ENCODE data around the gene OPHN1.

Gene OPHN1

DNA sequence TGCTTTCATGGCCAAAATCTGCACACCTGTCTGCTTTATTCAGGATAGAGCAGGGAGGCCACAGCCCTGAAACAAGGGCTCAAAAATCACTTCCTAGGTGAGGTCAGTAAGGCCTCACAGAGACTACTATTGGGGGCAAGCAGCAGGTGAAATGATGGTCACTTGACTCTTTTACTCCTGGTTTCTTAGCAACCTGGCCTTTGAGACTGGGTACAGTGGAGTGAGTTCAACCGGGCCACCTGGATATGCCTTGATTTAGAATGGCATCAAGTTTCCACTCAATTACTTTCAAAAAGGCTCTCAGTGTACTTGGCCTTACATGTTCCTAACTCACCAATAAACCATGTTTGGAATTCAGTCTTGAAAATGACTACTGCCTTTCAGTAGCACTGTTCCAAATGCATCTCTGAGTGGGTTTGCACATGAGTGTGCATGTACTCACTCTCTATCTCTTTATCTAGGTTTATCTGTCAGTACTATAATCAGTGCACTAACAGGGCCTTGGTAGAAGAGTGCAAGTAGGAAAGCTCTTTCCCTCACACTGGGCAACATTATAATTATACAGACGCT is 388.2 kb downstream of the OPHN1 start:
- FAIRE-seq (no peak), DNase-seq (ENCODE audit: insufficient read length, low spot score) (no peak)
- TF ChIP-seq, protein P1, sequence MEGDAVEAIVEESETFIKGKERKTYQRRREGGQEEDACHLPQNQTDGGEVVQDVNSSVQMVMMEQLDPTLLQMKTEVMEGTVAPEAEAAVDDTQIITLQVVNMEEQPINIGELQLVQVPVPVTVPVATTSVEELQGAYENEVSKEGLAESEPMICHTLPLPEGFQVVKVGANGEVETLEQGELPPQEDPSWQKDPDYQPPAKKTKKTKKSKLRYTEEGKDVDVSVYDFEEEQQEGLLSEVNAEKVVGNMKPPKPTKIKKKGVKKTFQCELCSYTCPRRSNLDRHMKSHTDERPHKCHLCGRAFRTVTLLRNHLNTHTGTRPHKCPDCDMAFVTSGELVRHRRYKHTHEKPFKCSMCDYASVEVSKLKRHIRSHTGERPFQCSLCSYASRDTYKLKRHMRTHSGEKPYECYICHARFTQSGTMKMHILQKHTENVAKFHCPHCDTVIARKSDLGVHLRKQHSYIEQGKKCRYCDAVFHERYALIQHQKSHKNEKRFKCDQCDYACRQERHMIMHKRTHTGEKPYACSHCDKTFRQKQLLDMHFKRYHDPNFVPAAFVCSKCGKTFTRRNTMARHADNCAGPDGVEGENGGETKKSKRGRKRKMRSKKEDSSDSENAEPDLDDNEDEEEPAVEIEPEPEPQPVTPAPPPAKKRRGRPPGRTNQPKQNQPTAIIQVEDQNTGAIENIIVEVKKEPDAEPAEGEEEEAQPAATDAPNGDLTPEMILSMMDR (IDR thresholded peaks at IDR 0.05; ENCODE audit: insufficient read depth, missing control alignments), result no peak

DNA sequence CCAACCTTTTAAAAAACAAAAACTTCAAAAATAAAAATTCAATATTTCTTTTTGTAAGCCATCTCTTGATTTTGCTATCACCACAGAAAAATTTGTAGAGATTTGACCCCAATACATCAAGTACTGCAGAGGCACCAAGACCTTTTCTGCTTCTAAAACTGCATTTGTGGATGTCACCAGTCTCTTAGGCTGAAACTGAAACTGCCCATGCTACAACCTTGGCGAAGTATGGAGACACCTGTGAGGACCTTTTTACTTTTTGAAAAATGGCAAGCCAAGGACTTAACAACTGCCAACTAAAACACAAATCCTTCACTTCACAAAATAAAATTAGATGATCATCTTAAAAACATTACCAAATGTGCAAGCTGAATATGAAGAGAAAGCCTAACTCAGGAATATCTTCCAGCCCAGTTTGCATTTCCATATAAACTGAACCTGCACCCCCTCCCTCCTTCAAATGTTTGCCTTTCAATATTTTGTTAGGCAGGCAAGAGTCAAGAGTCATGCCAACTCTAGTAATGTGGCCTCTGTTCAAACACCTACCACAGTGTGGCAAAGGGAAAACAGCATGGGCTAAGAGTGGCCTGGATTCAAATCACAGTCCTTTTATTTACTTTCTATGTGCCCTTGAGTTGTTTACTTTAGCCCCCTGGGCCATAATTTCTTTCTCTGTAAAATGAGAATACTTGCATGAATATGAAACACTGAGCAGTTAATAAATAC is 389.4 kb downstream of the OPHN1 start:
- TF ChIP-seq, protein P1 (IDR thresholded peaks at IDR 0.05; ENCODE audit: insufficient read depth, missing control alignments), result no peak
- no peak for FAIRE-seq
- no peak for DNase-seq (ENCODE audit: insufficient read length, low spot score)

DNA sequence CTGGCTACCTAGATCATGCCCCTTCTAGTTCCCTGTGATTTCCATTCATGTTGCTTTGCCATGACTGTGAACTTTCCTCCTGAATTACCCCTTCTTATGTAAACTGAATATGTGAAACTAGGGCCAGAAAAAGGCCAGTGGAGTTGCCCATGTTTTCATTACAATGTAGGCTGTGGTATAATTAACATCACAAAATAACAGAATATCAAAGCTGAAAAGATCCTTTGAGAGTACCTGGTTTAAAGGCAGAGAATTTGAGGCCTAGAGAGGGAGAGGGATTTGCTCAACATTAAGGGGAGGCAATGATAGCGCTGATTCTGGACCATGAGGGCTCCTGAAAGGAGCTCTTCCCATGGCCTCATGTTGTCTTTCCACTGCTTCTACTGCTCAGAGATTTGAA is 392.2 kb downstream of the OPHN1 start:
- DNase-seq (ENCODE audit: insufficient read length, low spot score), result no peak
- TF ChIP-seq, protein P1 (IDR thresholded peaks at IDR 0.05; ENCODE audit: insufficient read depth, missing control alignments), result no peak
- FAIRE-seq, result no peak

DNA sequence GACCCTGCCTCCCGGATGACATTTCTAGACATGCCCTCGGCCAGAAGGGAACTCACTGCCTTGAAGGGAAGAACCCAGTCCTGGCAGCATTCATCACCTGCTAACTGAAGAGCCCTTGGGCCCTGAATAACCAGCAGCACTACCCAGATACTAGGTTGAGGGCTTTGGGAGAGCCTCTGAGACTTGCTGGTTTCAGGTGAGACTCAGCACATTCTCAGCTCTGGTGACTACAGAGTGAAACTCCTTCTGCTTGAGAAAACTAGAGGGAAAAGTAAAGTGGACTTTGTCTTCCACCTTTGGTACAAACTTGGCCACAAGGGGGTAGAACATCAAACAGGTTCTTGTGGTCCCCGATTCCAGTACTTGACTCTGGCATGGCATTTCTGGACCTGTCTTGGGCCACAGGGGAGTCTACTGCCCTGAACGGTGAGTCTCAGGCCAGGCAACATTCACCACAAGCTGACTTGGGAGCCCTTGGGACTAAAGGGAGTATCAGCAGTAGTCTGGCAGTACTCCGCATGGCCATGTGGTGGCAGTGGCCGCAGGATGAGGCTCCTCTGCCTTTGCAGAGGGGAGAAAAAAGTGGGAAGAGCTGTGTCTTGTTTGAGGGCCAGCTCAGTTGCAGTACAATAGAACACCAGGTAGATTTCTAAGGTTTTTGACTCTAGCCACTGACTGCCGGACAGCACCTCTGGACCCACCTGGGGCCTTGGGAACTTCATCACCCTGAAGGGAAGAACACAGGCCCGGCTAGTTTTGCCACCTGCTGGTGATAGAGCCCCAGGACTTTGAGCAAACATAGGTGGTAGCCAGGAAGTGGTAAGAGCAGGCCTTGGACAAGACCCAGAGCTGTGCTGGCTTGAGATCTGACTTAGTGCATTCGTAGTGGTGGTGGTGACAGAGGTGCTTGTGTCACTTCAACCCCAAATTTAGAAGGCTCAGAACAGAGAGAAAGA is 414.8 kb downstream of the OPHN1 start:
- TF ChIP-seq, protein P1 (IDR thresholded peaks at IDR 0.05; ENCODE audit: insufficient read depth, missing control alignments), result peak; percentile 9
- DNase-seq (ENCODE audit: insufficient read length, low spot score) (no peak), FAIRE-seq (no peak)

DNA sequence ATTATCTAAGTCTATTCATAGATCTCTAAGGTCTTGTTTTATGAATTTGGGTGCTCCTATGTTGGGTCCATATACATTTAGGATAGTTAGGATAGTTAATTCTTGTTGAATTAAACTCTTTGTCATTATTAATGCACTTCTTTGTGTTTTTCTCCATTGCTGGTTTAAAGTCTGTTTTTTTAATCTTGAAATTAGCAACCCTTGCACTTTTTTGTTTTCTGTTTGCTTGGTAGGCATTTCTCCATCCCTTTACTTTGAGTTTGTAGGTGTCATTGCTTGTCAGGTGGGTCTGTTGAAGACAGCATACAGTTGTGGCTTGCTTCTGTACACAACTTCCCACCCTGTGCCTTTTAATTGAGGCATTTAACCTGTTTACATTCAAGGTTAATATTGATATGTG is 434.8 kb downstream of the OPHN1 start:
- no peak for FAIRE-seq
- TF ChIP-seq, protein P1 (IDR thresholded peaks at IDR 0.05; ENCODE audit: insufficient read depth, missing control alignments), result no peak
- DNase-seq (ENCODE audit: insufficient read length, low spot score), result no peak
